CD4-positive, alpha-beta T cell treated with Interleukin-1 beta for 1 hour (primary cell): ENCODE data around the gene CBX2.
"Not testable (repeated sequence)": the region's sequence is repeated elsewhere in the genome, so short reads cannot be mapped to it uniquely, and the experiment has no call there.

ENCODE experiments used
- DNase-seq, 2 donors: peaks; one replicate each; pipeline ENCODE4 v3.0.0-alpha.2; 2020 to 2022

CBX2 gene

DNA sequence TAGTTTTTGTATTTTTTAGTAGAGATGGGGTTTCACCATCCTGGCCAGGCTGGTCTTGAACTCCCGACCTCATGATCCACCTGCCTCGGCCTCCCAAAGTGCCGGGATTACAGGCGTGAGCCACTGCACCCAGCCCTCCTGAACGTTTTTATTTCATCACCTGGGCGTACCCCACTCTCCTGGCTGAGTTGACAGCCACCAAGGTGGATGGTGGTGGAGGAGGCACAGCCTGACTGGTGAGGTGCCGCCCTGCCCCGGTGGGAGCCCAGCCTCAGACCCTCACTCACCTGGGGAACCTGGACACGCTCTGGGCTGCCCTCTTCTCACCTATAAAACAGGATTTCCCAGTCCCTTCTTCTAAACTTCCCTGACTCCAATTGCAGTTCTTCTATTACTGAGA lies 5.2 kb upstream of the CBX2 start:
- DNase-seq: not testable (repeated sequence)

GRCh38 chr17:79774561-79774975 lies 3.4 kb upstream of the CBX2 start:
- DNase-seq: no peak

GRCh38 chr17:79775632-79776031 lies 2.3 kb upstream of the CBX2 start:
- DNase-seq: no peak

- DNase-seq: no peak
Measured at GRCh38 chr17:79776376-79777119, 1.4 kb upstream of the CBX2 start.

DNA sequence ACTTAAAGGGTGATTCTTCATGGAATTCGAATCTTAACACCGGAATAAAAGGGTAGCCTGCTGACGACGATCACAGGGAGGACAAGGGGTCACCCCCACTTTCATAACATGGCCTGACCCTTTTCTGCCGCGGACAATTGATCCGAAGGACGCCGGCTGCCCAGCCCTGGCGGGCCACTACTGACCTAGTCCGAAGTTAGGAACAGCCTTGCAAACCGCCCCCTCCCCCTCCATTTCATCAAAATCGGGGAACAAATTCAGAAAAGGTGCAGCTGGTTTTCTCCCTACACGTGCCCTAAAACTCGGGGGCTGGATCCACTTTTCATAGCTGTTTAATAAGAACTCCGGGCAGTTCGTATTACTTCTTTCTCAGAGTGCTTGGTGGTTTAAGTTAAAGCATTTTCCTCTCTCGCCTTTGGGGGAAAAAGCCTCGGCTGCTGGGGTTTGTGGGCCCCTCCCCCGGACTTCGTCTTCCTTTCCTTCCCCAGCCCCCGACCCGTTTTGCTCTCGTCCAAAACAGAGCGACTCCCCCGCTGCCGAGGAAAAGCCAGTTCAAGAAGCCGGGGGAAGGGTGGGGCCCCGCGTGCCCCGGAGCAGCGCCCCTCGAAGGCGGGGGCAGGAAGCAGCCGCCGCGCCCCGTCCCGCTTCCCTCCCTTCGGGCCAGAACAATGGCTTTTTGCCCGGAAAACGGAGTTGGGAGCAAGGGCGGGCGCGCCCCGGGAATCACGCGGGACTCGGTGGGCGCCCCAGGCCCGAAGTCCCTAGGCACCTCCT lies 641 bp upstream of the CBX2 start:
- peak in 1 of 2 donors; percentile 40 for DNase-seq

DNA sequence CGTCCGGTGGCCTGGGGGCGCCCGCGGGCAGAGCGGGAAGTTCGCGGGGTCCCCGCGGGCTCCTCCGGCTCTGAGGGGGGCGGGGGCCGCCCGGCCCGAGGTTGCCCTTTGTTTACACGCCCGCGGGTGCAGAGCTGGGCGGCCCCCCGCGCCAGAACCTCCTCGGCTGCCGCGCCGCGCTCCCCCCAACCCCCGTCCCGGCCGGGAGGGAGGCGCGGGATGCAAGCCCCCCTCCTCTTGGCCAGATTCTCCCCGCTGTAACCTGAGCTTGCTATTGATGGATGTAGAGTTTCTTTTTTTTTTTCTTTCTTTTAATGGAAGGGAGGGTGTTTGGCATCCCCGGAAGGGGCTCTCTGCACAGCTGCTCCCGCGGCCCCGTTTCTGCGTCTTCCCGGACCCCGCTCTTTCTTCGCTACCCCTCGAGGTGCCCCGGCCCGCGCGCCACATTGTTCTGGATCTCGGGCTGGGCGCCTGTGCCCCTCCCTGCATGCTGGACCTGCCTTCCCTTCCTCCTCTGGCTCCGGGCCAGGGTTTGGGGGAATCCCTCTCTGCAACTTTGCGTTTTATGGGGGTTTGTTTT lies 646 bp downstream of the CBX2 start:
- no peak for DNase-seq

DNA sequence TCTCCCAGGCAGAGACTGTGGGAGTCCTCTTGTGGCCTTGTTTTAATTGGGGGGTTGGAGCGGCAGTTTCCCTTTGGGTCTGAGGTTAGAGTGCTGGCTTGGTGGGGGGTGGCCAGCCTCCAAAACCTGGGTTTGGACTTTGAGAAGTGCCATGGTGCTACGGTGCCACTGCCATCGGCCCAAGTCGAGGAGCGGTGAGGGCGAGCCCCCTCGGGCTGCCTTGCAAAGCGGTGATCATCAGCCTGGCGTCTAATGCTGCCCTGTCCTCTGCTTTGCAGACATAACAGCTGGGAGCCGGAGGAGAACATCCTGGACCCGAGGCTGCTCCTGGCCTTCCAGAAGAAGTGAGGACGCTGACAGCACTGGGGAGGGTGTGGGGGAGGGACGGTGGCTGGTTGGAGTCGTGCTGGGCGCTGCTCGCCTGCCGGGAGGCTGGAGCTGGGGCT lies 1.2 kb downstream of the CBX2 start:
- DNase-seq: no peak

DNA sequence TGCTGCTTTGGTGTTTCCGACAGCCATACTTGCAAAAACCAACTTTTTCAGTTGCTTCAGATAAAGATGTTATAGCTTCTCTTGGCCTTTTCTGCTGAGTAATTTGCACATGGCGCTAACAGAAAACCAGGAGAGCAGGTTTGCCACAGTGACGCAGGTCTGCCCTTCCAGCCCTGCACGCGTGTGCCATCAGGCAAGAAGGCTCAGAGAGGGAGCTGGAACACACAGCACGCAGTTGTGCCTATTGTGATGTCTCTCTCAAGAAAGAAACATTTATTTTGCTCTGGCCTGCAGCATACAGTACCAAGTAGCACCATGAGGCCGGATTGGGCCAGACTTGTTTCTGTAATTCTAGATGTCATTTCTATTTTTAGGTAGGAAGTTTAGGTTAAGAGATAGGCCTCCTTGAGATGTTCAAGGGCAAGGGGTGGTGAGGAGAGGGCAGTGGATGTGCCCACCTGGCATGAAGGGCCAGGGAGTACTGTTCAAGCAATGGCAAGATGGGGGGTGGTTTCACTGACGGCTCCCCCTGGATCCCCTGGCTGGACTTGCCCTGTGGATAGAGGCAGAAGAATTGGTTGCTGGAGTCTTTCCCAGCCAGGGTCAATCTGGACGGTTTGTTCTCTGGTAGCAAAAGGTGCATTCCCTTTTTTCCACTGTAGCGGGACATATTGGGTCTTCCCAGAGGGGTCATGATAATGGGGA lies 1.9 kb downstream of the CBX2 start:
- DNase-seq: no peak

- no peak for DNase-seq
Measured at GRCh38 chr17:79781012-79781650, 3.2 kb downstream of the CBX2 start.

DNA sequence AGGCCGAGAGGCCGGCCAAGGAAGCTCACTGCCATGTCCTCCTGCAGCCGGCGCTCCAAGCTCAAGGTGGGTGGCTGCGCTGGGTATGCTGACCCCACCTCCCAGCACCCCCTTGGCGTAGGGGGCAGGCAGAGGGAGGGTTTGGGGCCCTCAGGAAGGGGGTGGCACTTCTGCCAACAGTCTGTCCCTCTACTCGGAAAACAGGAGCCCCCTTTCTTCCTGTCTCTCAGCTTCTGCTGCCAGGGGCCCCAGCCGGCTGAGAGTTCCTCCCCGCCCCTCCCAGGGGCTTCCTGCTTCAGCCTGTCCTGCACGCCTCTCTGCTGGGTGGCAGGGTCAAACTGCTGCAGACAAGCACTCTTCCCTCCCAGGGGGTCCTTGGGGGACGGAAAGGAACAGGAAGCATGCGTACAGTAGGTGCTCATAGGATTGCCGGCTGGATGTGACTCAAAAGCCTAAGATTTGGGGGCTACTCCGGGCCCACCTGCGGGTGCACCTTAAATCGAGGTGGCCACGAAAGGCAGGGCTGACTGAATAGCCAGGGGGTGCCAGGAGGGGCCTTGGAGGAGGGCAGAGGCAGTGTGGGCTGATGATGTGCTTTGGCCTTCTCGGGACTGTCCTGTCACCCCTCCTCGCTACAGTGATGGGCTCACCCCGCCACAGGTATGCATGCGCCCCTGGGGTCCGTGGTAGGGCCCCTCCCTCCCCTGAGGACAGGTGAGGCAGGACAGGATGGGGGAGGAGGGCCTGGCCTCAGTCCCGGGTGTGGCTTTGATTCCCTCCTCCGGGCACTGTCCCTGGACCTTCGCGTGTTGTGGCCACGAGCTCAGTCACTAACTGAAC lies 4.0 kb downstream of the CBX2 start:
- no peak for DNase-seq

DNA sequence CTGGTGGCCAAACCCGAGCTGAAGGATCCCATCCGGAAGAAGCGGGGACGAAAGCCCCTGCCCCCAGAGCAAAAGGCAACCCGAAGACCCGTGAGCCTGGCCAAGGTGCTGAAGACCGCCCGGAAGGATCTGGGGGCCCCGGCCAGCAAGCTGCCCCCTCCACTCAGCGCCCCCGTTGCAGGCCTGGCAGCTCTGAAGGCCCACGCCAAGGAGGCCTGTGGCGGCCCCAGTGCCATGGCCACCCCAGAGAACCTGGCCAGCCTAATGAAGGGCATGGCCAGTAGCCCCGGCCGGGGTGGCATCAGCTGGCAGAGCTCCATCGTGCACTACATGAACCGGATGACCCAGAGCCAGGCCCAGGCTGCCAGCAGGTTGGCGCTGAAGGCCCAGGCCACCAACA lies 5.9 kb downstream of the CBX2 start:
- no peak for DNase-seq

DNA sequence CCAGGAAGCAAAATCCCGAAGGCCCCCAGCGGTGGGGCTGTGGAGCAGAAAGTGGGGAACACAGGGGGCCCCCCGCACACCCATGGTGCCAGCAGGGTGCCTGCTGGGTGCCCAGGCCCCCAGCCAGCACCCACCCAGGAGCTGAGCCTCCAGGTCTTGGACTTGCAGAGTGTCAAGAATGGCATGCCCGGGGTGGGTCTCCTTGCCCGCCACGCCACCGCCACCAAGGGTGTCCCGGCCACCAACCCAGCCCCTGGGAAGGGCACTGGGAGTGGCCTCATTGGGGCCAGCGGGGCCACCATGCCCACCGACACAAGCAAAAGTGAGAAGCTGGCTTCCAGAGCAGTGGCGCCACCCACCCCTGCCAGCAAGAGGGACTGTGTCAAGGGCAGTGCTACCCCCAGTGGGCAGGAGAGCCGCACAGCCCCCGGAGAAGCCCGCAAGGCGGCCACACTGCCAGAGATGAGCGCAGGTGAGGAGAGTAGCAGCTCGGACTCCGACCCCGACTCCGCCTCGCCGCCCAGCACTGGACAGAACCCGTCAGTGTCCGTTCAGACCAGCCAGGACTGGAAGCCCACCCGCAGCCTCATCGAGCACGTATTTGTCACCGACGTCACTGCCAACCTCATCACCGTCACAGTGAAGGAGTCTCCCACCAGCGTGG lies 6.5 kb downstream of the CBX2 start:
- DNase-seq: no peak

DNA sequence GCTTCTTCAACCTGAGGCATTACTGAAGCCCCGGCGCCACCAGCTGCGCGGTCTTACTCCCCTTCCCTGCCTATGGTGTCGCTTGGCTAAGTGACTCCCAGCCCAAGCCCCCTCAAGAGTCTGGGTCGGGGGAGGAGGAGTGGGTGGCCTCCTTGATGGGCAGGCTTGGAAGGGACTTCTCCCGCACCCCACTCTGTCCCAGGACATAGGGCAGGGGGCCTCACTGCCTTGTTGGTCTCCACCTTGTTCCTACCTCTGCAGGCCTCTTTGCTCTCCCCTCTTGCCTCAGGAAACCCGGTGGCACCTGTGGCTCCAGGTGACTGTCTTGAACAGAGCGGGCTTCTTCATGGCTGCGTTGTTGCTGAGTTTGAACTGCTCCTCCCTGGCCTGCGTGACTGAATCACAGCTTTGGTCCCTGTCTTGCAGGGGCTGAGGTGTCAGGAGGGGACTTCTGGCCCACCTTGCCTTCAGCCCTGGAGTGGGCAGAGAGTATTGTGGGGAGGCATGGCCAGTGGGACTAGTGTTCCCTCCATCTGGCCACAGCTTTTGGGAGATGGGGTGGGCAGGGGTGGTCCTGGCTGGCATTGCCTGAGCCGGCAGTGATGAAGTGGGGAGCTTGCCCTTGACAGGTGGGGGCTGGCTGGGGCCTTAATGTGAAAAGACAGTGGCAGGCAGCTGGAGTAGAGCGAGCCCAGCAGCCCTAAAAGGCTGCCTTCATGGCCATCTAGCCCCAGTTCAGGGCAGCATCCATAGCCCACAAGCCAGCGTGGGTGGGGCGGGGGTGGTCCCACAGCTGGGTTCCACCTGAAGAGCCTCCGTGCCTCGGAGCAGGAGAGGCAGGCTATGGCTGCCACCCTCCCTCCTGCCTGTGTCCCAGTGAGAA lies 7.3 kb downstream of the CBX2 start:
- DNase-seq: no peak

- DNase-seq: no peak
Measured at GRCh38 chr17:79785900-79786810, 8.2 kb downstream of the CBX2 start.

DNA sequence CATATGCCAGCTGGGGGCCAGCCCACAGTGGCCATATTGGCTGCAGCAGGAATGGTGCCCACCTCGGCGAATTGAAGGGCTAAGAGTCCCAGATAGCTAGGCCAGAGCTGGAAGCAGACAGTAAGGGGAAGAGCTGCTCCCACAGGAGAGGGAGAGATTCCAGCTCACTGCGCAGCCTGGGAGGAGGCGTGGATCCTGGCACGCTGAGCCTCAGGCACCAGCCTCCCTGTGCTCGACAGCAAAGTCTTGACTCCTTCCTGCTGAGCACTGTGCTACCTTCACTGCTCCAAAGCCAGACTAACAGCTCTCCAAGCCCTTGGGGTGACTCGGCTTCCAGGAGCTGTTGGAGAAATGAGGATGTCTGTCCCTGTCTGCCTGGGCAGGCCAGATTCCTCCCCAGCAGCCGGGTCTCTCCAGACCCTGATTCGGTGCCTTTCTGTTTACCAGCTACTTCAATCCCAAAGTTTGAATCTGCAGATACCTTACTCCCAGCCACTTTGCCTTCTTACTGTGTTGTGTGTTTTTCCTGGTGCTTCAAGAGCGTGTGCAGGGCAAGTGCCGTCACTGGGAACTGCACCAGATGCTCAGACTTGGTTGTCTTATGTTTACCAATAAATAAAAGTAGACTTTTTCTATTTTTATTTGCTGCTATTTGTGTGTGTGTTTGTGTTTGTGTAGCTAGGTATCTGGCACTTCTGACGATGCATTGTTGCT lies 9.1 kb downstream of the CBX2 start:
- DNase-seq: no peak

- DNase-seq: no peak
Measured at GRCh38 chr17:79788455-79788854, 10.5 kb downstream of the CBX2 start.

GRCh38 chr17:79788989-79789942 lies 11.3 kb downstream of the CBX2 start:
- DNase-seq: no peak
